Endothelial cell (in vitro differentiated cells): ENCODE data around the gene RUVBL1. TPM values are rescaled to one million over a fixed set of nuclear protein-coding genes. Genes with fewer than 3 reads are reported as not detected.

Source experiments
- DNase-seq: peaks from one replicate; pipeline ENCODE4 v3.0.0; 2021; ENCODE audit warnings: low spot score
- H3K27ac Mint-ChIP-seq: one replicate; pipeline ENCODE4 v1.8.0; 2021; ENCODE audit warnings: mixed read lengths, inconsistent platforms; ENCODE audit not compliant: unreplicated experiment
- H3K27me3 Mint-ChIP-seq: one replicate; pipeline ENCODE4 v1.8.0; 2021; ENCODE audit warnings: mild to moderate bottlenecking, moderate library complexity, mixed read lengths, inconsistent platforms; ENCODE audit not compliant: unreplicated experiment
- H3K36me3 Mint-ChIP-seq: one replicate; pipeline ENCODE4 v1.8.0; 2021; ENCODE audit warnings: mild to moderate bottlenecking, low read depth, mixed read lengths, inconsistent platforms; ENCODE audit not compliant: unreplicated experiment
- H3K4me1 Mint-ChIP-seq: one replicate; pipeline ENCODE4 v1.8.0; 2021; ENCODE audit warnings: mild to moderate bottlenecking, mixed read lengths, inconsistent platforms; ENCODE audit not compliant: unreplicated experiment
- H3K4me3 Mint-ChIP-seq: one replicate; pipeline ENCODE4 v1.8.0; 2021; ENCODE audit warnings: mild to moderate bottlenecking, mixed read lengths, inconsistent platforms; ENCODE audit not compliant: unreplicated experiment
- H3K9me3 Mint-ChIP-seq: one replicate; pipeline ENCODE4 v1.8.0; 2021; ENCODE audit warnings: mixed read lengths, inconsistent platforms; ENCODE audit not compliant: unreplicated experiment
- CTCF ChIP-seq: fragments of 200-600 bp; sonication (generic); IDR thresholded peaks from one replicate; pipeline ENCODE4 v1.5.0; 2021; ENCODE audit warnings: antibody characterized with exemption; ENCODE audit not compliant: unreplicated experiment
- total RNA-seq: library from RNA; stranded (reverse); fragmentation: NEBNext Ultra II Directional; extraction: Animal tissue kit (Norgen Biotek cat#: 25700); gene quantifications from one replicate; pipeline ENCODE4 v1.2.1, GENCODE V29; 2021; ENCODE audit not compliant: unreplicated experiment

The RUVBL1 gene
- total RNA-seq, 1 donor from 2014 or later: 30.3 TPM

- H3K9me3 Mint-ChIP-seq: no peaks in the 10 kb centered on the region
These were observed 46.4 kb downstream of the RUVBL1 start for GRCh38 chr3:128077202-128077624.

GRCh38 chr3:128076483-128077201 lies 47.0 kb downstream of the RUVBL1 start:
- TF ChIP-seq CTCF: no peak
- peak; percentile 45 for DNase-seq
- H3K4me1 Mint-ChIP-seq: peaks cover 9% of the 10 kb centered on the region
- no peak overlapping the region for H3K4me3 Mint-ChIP-seq
- no peak overlapping the region for H3K27ac Mint-ChIP-seq
- peaks cover 3% of the 10 kb centered on the region for H3K27me3 Mint-ChIP-seq
- H3K36me3 Mint-ChIP-seq: peaks cover 17% of the 10 kb centered on the region
- no peaks in the 10 kb centered on the region for H3K9me3 Mint-ChIP-seq

More at GRCh38 chr3:128077202-128077624, 46.4 kb downstream of the RUVBL1 start:
- no peak overlapping the region for H3K27ac Mint-ChIP-seq
- H3K27me3 Mint-ChIP-seq: peaks cover 3% of the 10 kb centered on the region
- TF ChIP-seq CTCF: no peak
- H3K36me3 Mint-ChIP-seq: peaks cover 19% of the 10 kb centered on the region
- DNase-seq: no peak
- no peak overlapping the region for H3K4me3 Mint-ChIP-seq
- H3K4me1 Mint-ChIP-seq: peaks cover 9% of the 10 kb centered on the region

GRCh38 chr3:128075522-128076482 lies 47.8 kb downstream of the RUVBL1 start:
- peak; percentile 97 for TF ChIP-seq CTCF
- H3K4me3 Mint-ChIP-seq: no peak overlapping the region
- no peaks in the 10 kb centered on the region for H3K9me3 Mint-ChIP-seq
- H3K27ac Mint-ChIP-seq: no peak overlapping the region
- H3K27me3 Mint-ChIP-seq: peaks cover 3% of the 10 kb centered on the region
- H3K4me1 Mint-ChIP-seq: peaks cover 9% of the 10 kb centered on the region
- peaks cover 11% of the 10 kb centered on the region for H3K36me3 Mint-ChIP-seq
- DNase-seq: peak; percentile 97

GRCh38 chr3:128074851-128075521 lies 48.6 kb downstream of the RUVBL1 start:
- no peak for TF ChIP-seq CTCF
- DNase-seq: no peak
- peaks cover 10% of the 10 kb centered on the region for H3K36me3 Mint-ChIP-seq
- H3K4me3 Mint-ChIP-seq: peak overlapping the region; percentile 19
- peaks cover 9% of the 10 kb centered on the region for H3K4me1 Mint-ChIP-seq
- no peaks in the 10 kb centered on the region for H3K9me3 Mint-ChIP-seq
- H3K27me3 Mint-ChIP-seq: peaks cover 3% of the 10 kb centered on the region
- H3K27ac Mint-ChIP-seq: no peak overlapping the region
